ENCODE measurements around the gene NSMF.

Gene NSMF

DNA sequence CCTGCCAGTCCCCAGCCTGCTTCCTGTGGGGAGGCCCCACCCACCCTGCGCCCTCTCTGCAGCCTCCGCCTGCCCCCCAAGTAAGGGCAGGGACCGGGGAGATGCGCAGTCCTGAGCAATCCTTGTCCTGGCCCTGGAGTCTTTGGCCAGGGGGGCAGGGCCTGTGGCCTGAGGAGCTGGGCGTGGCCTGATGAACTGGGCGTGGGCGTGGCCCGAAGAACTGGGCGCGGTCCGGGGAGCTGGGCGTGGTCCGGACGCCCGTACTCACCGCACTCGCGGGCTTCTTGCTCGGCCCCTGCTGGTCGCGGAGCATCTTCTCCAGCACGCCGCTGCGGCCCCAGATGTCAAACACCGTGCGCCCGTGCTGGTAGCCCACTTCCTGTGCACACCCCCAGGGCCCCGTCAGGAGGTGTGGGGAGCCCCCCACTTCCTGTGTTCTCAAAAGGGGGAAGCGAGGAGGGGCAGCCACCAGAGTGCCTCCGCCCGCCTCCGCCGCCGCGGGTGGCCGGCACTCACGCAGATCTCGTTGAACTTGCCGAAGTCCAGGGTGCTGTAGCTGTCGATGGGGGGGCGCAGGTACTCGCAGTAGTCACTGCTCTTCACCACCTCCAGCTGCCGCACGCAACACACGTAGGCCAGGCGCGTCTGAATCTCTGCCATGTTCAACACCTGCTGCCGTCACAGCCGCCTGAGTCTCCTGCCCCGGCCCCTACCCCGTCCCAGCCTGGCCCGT, 2.7 kb upstream of the NSMF start:
- in situ Hi-C loops (cut with HindIII; ENCODE audit: low pct_ligation_motif_present, low sequenced_read_pairs) = no loop called here
- H3K27me3 ChIP-seq (replicated peaks) = no peaks in the 10 kb centered on the region
- no peak for DNase-seq
- TF ChIP-seq, protein P1, sequence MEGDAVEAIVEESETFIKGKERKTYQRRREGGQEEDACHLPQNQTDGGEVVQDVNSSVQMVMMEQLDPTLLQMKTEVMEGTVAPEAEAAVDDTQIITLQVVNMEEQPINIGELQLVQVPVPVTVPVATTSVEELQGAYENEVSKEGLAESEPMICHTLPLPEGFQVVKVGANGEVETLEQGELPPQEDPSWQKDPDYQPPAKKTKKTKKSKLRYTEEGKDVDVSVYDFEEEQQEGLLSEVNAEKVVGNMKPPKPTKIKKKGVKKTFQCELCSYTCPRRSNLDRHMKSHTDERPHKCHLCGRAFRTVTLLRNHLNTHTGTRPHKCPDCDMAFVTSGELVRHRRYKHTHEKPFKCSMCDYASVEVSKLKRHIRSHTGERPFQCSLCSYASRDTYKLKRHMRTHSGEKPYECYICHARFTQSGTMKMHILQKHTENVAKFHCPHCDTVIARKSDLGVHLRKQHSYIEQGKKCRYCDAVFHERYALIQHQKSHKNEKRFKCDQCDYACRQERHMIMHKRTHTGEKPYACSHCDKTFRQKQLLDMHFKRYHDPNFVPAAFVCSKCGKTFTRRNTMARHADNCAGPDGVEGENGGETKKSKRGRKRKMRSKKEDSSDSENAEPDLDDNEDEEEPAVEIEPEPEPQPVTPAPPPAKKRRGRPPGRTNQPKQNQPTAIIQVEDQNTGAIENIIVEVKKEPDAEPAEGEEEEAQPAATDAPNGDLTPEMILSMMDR (IDR thresholded peaks at IDR 0.05; ENCODE audit: low read depth, low read length, missing control alignments) = peak; percentile 30
- H3K4me3 ChIP-seq (ENCODE audit: low read depth, low read length) = no peak overlapping the region
- H3K36me3 ChIP-seq (replicated peaks) = peaks cover 3% of the 10 kb centered on the region
- no peak overlapping the region for H3K27ac ChIP-seq

DNA sequence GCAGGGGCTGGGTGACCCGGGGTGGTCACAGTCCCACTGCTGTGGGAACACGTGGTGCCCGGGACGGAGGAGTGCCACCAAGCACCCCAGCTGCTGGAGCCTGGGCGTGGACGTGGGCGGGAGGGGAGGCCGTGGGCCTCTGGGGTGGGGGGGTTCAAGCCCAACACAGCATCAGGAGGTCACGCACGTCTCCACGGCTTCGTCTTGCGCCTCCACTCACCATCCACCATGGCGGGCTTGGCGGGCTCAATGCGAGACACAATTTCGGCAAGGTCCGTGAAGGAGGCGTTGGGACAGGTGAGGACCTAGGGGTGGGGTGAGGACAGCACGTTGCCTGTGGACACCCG, 2.2 kb upstream of the NSMF start:
- DNase-seq = no peak
- TF ChIP-seq, protein P1 (IDR thresholded peaks at IDR 0.05; ENCODE audit: low read depth, low read length, missing control alignments) = no peak
- Histone ChIP-seq H3K27ac (no peak overlapping the region), H3K36me3 (replicated peaks) (peaks cover 4% of the 10 kb centered on the region), H3K4me3 (ENCODE audit: low read depth, low read length) (no peak overlapping the region), H3K27me3 (replicated peaks) (no peaks in the 10 kb centered on the region)
- in situ Hi-C loops (cut with HindIII; ENCODE audit: low pct_ligation_motif_present, low sequenced_read_pairs) = no loop called here

DNA sequence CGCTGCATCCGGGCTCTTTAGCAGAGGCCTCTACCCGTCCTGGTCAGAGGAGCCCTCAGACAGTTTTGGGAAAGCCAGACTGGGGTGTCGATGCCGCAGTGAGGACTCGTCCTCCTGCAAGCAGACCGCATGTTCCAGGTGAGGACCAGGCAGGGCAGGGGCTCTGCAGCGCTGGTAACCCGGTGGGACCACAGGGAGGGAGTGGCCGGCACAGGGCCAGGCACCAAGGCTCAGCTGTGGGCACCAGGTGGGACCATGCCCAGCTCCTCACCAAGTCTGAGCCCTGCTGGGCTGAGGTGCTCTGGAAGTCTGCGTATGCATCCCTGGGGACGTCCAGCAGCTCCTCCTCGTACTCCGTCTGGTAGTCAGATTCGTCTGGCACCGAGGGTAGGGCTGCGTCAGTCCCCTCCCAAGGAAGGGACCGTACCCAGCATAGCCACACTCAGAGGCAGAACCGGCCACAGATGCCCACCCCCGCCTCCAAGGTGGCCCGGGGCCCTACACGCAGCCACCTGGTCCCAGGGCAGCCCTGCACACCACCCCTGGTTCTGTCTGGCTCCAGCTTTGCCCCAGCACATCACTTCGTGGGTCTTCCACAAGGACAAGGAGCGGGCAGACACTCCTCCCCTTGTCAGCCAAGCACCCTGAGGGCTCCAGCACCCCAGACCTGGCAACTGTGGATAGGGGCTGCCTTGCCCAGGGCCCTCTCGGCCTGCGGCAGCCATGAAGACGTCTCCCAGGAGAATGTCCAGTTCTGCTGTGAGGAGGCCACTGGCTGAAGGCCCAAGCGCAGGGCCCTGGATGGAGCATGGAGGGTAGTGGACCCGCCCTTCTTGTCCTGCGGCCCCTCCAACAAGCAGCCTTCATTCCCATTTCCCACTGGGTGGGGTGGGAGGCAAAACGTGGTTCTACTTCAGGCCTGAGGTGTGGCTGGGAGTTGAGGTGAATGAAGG, 1.5 kb upstream of the NSMF start:
- in situ Hi-C loops (cut with HindIII; ENCODE audit: low pct_ligation_motif_present, low sequenced_read_pairs) = no loop called here
- Histone ChIP-seq H3K36me3 (replicated peaks) (peaks cover 4% of the 10 kb centered on the region), H3K27me3 (replicated peaks) (no peaks in the 10 kb centered on the region), H3K4me3 (ENCODE audit: low read depth, low read length) (no peak overlapping the region), H3K27ac (no peak overlapping the region)
- no peak for DNase-seq
- TF ChIP-seq, protein P1 (IDR thresholded peaks at IDR 0.05; ENCODE audit: low read depth, low read length, missing control alignments) = no peak

DNA sequence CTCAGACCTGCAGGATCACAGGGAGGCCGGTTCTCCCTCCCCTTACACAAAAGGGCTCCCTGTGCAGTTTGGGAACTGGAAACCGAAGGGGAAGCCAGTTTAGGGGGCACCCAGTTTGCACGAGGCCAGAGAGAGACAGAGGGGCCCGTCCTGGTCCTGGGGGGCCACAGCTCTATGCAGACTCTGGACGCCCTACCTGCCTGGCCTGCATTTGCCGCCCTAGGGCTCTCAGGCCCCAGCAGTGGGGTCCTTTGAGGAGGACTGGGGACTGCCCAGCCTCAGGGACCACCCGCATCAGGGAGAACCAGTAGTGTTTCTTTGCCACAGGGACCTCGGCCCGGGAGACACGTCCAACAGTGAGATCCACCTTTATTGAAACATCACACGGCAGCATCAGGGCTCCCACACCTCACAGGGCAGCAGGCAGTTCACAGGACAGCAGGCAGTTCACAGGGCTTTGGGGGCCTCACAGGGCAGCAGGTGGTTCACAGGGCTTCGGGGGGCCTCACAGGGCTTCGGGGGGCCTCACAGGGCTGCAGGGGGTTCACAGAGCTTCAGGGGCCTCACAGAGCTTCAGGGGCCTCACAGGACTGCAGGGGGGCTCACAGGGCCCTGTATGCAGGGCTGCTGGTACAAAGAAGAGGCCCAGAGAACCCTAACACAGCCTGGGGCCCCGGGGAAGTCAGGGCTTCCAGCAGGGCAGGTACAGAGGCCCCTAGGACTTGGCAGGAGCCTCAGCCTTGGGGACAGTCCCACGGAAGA, 648 bp upstream of the NSMF start:
- peaks cover 8% of the 10 kb centered on the region for H3K36me3 ChIP-seq (replicated peaks)
- TF ChIP-seq, protein P1 (IDR thresholded peaks at IDR 0.05; ENCODE audit: low read depth, low read length, missing control alignments) = no peak
- H3K27me3 ChIP-seq (replicated peaks) = no peaks in the 10 kb centered on the region
- H3K4me3 ChIP-seq (ENCODE audit: low read depth, low read length) = peak overlapping the region; percentile 39
- H3K27ac ChIP-seq = peak overlapping the region; percentile 23
- in situ Hi-C loops (cut with HindIII; ENCODE audit: low pct_ligation_motif_present, low sequenced_read_pairs) = no loop called here
- no peak for DNase-seq

DNA sequence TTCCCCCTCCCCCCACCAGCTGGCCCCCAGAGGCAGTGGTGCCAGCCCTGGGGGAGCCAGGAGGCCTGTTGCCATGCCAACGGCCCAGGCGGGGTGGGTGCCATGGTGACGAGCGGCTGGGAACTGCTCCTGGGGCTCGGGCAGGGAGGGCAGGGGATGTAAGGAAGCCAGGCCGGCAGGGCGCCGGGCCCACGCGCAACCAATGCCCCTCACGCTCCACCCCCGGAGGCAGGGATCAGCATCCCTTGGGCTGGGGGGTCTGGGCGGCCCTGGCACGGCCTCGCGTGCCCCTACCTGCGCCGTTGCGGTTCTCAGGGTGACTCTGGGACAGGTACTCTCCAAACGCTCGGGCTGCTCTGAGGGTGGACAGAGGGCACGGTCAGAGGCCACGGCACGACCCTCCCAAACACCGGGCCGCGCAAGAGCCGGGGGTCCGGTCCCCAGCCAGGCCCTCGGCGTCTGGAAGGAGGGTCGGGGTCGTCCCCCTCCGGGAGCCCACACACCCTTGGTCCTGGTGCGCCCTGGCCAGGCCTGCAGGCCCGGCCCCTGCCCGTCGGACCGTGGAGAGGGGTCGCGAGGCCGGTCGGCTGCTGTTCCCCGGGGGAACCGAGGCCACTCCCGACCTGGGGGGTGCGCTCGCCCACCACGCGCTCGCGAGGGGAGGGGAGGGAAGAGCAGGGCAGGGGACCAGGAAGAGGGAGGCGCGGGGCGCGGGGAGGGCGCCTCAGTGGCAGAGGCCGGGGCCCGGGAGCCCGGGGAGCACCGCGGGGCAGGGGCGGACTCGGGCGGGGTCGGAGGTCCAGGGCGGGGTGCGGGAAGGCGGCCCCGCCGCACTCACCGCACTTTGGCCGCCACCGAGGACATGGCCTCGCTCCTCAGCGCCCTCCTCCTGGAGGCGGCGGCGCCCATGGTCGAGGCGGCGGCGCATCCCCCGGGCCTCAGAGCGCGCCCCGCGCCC, 661 bp downstream of the NSMF start:
- TF ChIP-seq, protein P1 (IDR thresholded peaks at IDR 0.05; ENCODE audit: low read depth, low read length, missing control alignments) = no peak
- in situ Hi-C loops (cut with HindIII; ENCODE audit: low pct_ligation_motif_present, low sequenced_read_pairs) = no loop called here
- no peak for DNase-seq
- Histone ChIP-seq H3K36me3 (replicated peaks) (peaks cover 11% of the 10 kb centered on the region), H3K27ac (peak overlapping the region; percentile 30), H3K4me3 (ENCODE audit: low read depth, low read length) (peak overlapping the region; percentile 61), H3K27me3 (replicated peaks) (no peaks in the 10 kb centered on the region)
